Stimulated activated CD8-positive, alpha-beta memory T cell treated with anti-CD3 and anti-CD28 coated beads, Interleukin-2, amount 100 ng/mL, for 1 hour (primary cell): ENCODE measurements around the gene SBSN.
"Not testable (repeated sequence)": the region's sequence is repeated elsewhere in the genome, so short reads cannot be mapped to it uniquely, and the experiment has no call there.

ENCODE experiments used
- DNase-seq, 2 donors: peaks; one replicate each; pipeline ENCODE4 v3.0.0-alpha.2; 2020; ENCODE audit warnings: low read depth in 2 of 2

Gene SBSN

DNA sequence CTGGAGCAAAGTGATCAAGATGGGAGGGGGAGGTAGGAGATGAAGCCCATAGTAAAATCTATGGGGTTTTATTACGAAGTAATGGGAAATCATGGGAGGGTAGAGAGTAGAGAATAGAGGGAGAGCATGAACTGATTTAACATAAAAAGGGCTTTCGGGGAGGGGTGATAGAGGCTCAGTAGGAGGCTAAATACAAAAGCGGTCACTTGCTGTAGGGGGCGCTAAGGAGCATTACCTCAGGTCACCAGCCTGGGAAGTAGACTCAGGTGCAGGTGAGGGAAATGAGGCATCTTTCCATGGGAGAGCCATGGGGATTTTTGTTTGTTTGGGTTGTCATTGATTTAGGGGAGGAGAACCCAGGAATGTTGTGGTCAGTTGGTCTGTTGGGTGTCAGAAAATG is 52.0 kb downstream of the SBSN start:
- no peak for DNase-seq

DNA sequence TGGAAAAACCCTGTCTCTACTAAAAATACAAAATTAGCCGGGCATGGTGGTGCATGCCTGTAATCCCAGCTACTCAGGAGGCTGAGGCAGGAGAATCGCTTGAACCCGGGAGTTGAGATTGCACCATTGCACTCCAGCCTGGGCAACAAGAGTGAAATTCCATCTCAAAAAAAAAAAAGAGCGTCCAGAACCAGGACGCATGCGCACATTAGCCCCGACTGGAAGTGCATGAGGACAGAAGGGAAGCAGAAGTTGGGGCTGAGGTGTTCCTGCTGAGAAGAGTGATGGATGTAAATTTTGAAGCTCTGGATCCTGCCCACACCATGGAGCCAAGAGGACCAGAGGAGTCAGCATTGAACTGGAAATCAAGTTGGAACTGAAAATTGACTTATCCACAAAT is 53.5 kb downstream of the SBSN start:
- DNase-seq: not testable (repeated sequence)

DNA sequence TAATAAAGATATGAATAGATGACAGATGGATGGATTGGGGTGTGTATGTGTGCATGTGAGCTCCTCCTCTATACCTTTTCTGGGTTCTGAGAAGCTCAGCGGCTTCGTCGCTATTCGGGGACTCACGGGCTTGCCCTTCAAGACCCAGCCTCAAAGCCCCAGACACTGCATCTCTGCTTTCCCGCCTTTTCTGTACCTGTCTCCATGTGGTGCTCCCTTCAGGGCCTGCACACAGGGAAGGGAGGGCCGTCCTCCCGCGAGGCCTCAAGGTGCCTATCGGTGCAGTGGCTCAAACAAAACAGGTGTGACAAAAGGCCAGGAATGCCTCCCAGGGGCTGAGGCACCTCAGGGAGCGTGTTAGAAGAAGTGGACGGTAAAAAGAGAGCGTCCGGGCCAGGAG is 54.0 kb downstream of the SBSN start:
- DNase-seq: no peak
